Measurements from ENCODE around the gene RHOF. TPM values are rescaled to one million over a fixed set of nuclear protein-coding genes. Genes with fewer than 3 reads are reported as not detected.
A peak's percentile ranks its signal among the peaks of the same experiment; 100 is the strongest.

RHOF gene
- total RNA-seq, 1 donor from 2014 or later: 41.0 TPM

- H3K4me1 ChIP-seq: peaks cover 22% of the 10 kb centered on the region
- peaks cover 27% of the 10 kb centered on the region for H3K36me3 ChIP-seq
- intact Hi-C loops (cut with DNase I): no loop called here
- TF ChIP-seq, protein P1, sequence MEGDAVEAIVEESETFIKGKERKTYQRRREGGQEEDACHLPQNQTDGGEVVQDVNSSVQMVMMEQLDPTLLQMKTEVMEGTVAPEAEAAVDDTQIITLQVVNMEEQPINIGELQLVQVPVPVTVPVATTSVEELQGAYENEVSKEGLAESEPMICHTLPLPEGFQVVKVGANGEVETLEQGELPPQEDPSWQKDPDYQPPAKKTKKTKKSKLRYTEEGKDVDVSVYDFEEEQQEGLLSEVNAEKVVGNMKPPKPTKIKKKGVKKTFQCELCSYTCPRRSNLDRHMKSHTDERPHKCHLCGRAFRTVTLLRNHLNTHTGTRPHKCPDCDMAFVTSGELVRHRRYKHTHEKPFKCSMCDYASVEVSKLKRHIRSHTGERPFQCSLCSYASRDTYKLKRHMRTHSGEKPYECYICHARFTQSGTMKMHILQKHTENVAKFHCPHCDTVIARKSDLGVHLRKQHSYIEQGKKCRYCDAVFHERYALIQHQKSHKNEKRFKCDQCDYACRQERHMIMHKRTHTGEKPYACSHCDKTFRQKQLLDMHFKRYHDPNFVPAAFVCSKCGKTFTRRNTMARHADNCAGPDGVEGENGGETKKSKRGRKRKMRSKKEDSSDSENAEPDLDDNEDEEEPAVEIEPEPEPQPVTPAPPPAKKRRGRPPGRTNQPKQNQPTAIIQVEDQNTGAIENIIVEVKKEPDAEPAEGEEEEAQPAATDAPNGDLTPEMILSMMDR (IDR thresholded peaks at IDR 0.05): no peak
- DNase-seq (no peak), ATAC-seq (no peak)
- peak overlapping the region; percentile 100 for H3K27ac ChIP-seq
- H3K4me3 ChIP-seq: peak overlapping the region; percentile 71
- no peaks in the 10 kb centered on the region for H3K27me3 ChIP-seq
- no peaks in the 10 kb centered on the region for H3K9me3 ChIP-seq
Observed at GRCh38 chr12:121804417-121805111, 11.1 kb upstream of the RHOF start.

DNA sequence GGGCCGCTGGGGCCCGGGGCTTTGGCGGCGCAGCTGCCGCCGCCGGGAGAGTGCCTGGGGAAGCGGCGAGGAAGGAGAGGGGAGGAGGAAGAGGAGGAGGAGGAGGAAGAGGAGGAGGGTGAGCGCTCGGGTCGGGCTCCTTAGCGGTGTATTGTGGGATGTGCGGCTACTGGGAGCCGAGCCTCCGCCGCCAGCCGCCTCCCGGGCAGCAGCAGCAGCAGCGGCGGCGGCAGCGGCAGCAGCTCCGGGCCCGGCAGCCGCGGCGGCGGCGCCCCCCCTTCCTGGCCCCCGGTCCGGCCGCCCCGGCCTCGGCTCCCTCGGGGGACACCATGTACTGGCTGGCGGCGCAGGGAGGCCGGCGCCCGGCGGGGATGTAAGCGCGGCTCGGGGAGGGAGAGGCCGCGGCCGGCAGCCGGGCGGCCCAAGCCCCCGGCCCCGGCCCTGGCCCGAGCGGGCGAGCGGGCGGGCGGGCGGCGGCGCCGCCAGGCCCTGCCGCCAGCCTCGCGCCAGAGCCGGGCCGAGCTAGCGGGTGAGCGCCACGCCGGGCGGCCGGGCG lies 10.5 kb upstream of the RHOF start, which contains the start of gene SETD1B:
Gene SETD1B (plus strand): TSS at position 149 of the 556 bp plus-strand sequence. CDS start 729 bp downstream, outside the sequence.
- TF ChIP-seq, protein P1 (IDR thresholded peaks at IDR 0.05): no peak
- no peaks in the 10 kb centered on the region for H3K27me3 ChIP-seq
- peaks cover 20% of the 10 kb centered on the region for H3K36me3 ChIP-seq
- peaks cover 27% of the 10 kb centered on the region for H3K4me1 ChIP-seq
- intact Hi-C loops (cut with DNase I): no loop called here
- peak; percentile 83 for DNase-seq
- ATAC-seq: peak; percentile 20
- H3K9me3 ChIP-seq: no peaks in the 10 kb centered on the region
- peak within 1 kb of the TSS; percentile 100 for H3K27ac ChIP-seq
- H3K4me3 ChIP-seq: peak within 1 kb of the TSS; percentile 71

DNA sequence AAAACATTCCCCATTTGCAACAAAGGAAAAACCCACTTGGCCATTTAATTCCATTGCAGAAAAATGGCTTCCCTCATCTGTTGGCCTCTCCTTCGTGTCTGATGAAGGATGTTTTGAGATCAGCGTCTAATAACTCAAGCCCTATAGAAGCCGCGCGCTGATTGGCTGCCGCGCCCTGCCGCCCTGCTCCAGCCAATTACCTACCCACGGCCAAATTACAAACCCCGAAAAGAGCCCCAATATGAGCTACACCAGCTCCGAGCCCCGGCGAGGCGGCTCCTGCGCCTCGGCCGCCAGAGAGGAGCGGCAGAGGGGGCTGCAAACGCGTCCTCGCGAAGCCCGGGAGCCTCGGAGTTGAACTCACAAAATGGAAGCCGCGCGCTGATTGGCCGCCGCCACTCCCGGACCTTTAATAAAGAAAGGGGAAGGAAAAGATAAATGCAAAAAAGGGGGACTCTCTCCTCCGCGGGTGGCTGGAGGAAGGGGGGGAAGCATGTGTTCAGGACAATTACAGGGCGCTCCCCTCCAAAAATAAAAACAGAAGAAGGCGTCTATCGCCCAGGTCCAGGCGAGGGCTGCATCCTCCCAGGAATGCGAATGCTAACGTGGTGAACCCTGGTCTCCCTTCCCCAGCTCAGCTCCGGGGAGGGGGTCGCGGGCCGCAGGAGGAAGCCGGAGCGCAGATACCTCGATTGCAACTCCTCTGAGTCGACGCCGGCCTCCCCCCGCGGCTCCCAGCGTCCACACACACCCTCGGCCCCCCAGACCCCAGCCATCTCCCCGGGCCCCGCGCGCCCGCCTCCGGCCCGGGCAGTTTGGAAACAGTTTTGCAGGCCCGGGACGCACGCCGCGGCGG lies 9.6 kb upstream of the RHOF start:
- Histone ChIP-seq H3K27ac (peak overlapping the region; percentile 100), H3K4me1 (peaks cover 35% of the 10 kb centered on the region), H3K36me3 (peaks cover 12% of the 10 kb centered on the region), H3K9me3 (no peaks in the 10 kb centered on the region), H3K27me3 (no peaks in the 10 kb centered on the region), H3K4me3 (peak overlapping the region; percentile 71)
- ATAC-seq: peak; percentile 49
- TF ChIP-seq, protein P1 (IDR thresholded peaks at IDR 0.05): no peak
- peak; percentile 94 for DNase-seq
- intact Hi-C loops (cut with DNase I): no loop called here

- DNase-seq (no peak), ATAC-seq (no peak)
- intact Hi-C loops (cut with DNase I): no loop called here
- Histone ChIP-seq H3K27ac (peak overlapping the region; percentile 100), H3K36me3 (peaks cover 8% of the 10 kb centered on the region), H3K4me1 (peaks cover 41% of the 10 kb centered on the region), H3K27me3 (no peaks in the 10 kb centered on the region), H3K9me3 (no peaks in the 10 kb centered on the region), H3K4me3 (peak overlapping the region; percentile 71)
- TF ChIP-seq, protein P1 (IDR thresholded peaks at IDR 0.05): no peak
Observed at GRCh38 chr12:121802485-121802842, 9.0 kb upstream of the RHOF start.

GRCh38 chr12:121801595-121802484 lies 8.4 kb upstream of the RHOF start:
- Histone ChIP-seq H3K27me3 (no peaks in the 10 kb centered on the region), H3K27ac (peak overlapping the region; percentile 100), H3K9me3 (no peaks in the 10 kb centered on the region), H3K4me1 (peaks cover 41% of the 10 kb centered on the region), H3K4me3 (peak overlapping the region; percentile 71), H3K36me3 (peaks cover 2% of the 10 kb centered on the region)
- intact Hi-C loops (cut with DNase I): no loop called here
- no peak for DNase-seq
- no peak for ATAC-seq
- TF ChIP-seq, protein P1 (IDR thresholded peaks at IDR 0.05): no peak
